ENCODE measurements around the gene PAF1. TPM values are rescaled to one million over a fixed set of nuclear protein-coding genes. Genes with fewer than 3 reads are reported as not detected.

PAF1 gene
- total and polyA plus RNA-seq, 2 donors (not counting 3 experiments of a cell fraction or from before 2014, with no cell fraction given) = 55.1 to 90.8 TPM

- no peaks in the 10 kb centered on the region for H3K79me2 ChIP-seq (ENCODE audit: control insufficient read depth, insufficient read depth, low read length)
- H3K9me1 ChIP-seq (replicated peaks; ENCODE audit: control insufficient read depth, extremely low read depth, insufficient read depth, low read length) = no peaks in the 10 kb centered on the region
- BruUV-seq (replicated peaks) = no TSS peak
- DNase-seq (ENCODE audit: low read depth, low spot score) (peak; percentile 27), FAIRE-seq (peak; percentile 83)
- H3K27ac ChIP-seq (ENCODE audit: insufficient read depth, low read depth, low read length) = no peak overlapping the region
- H3K4me3 ChIP-seq (replicated peaks in 1 of 3; ENCODE audit: insufficient read depth in 1 of 3, low read depth in 1 of 3, low read length in 3 of 3) = no peak overlapping the region
- no peaks in the 10 kb centered on the region for H3K9me3 ChIP-seq (replicated peaks; ENCODE audit: control insufficient read depth, insufficient read depth, low read length)
- H3K4me2 ChIP-seq (ENCODE audit: insufficient read depth, low read length) = no peak overlapping the region
- intact Hi-C loops (cut with micrococcal nuclease) (no loop called here), dilution Hi-C loops (cut with MboI; ENCODE audit: extremely low pct_ligation_motif_present, low sequenced_read_pairs) (no loop called here)
- ChIA-PET CTCF (interaction anchor here (1.4 to 1.6 kb wide), 4 partner anchors 7 to 48 kb away, joined by 3 to 6 read pairs (median 4); partner anchors contain the start of genes MED29 and PAF1), POLR2A (interaction anchor here (0.9 kb wide), 1 partner anchor 43 kb away, joined by 5 read pairs; the partner anchor contains the start of gene ZFP36)
- no peak overlapping the region for H3K9ac ChIP-seq (replicated peaks; ENCODE audit: extremely low read depth, insufficient read depth, low read length)
- H3K4me1 ChIP-seq (ENCODE audit: control insufficient read depth, extremely low read depth, insufficient read depth, low read length) = peaks cover 12% of the 10 kb centered on the region
- no peaks in the 10 kb centered on the region for H4K20me1 ChIP-seq (replicated peaks; ENCODE audit: control insufficient read depth, extremely low read depth, insufficient read depth, low read length)
- H3K27me3 ChIP-seq (ENCODE audit: control insufficient read depth in 2 of 2, insufficient read depth in 2 of 2, low read length in 2 of 2) = no peaks in the 10 kb centered on the region
- peak; percentile 58 for TF ChIP-seq FOS (IDR thresholded peaks at IDR 0.05; ENCODE audit: borderline replicate concordance, insufficient read depth, low read length)
- no peak for TF ChIP-seq CTCF (IDR thresholded peaks at IDR 0.05; ENCODE audit: extremely low read depth in 1 of 2, insufficient read depth in 1 of 2, low read depth in 1 of 2, low read length in 2 of 2)
- no peak for TF ChIP-seq MAX (IDR thresholded peaks at IDR 0.05; ENCODE audit: insufficient read depth, insufficient read length)
- TF ChIP-seq GATA2 (IDR thresholded peaks at IDR 0.05; ENCODE audit: insufficient read depth, insufficient read length, low read depth, low read length) = no peak
- TF ChIP-seq POLR2AphosphoS5 (IDR thresholded peaks at IDR 0.05; ENCODE audit: insufficient read depth, low read depth, low read length) = no peak
- no peak for TF ChIP-seq MYC (IDR thresholded peaks at IDR 0.05; ENCODE audit: low read depth, low read length)
- TF ChIP-seq JUN (IDR thresholded peaks at IDR 0.05; ENCODE audit: borderline replicate concordance, insufficient read depth, insufficient read length, low read depth) = peak; percentile 19
- TF ChIP-seq POLR2A (IDR thresholded peaks at IDR 0.05; ENCODE audit: low read depth, low read length) = no peak
- no peak for TF ChIP-seq EZH2 (IDR thresholded peaks at IDR 0.05; ENCODE audit: borderline replicate concordance, low read depth, low read length, severe bottlenecking)
- peaks cover 4 to 25% of the 10 kb centered on the region in 2 experiments for H3K36me3 ChIP-seq (ENCODE audit: control insufficient read depth in 2 of 2, extremely low read depth in 1 of 2, insufficient read depth in 2 of 2, low read length in 2 of 2)
- no peak overlapping the region for H2AFZ ChIP-seq (ENCODE audit: low read depth, low read length)
These were observed 27.9 kb downstream of the PAF1 start for GRCh38 chr19:39362682-39363657.

All from endothelial cell of umbilical vein (primary cell).